Natural killer cell (primary cell): ENCODE data around the gene CA4. TPM values are rescaled to one million over a fixed set of nuclear protein-coding genes. Genes with fewer than 3 reads are reported as not detected.

Source experiments
- ATAC-seq, 3 donors: fragments of 150-1000 bp in 2 of 3; fragments of 200-7000 bp in 1 of 3; cut with Tn5 transposase; 1 replicate in 1 of 3; 2 replicates in 2 of 3; pipeline ENCODE4 v1.10.0; 2021; ENCODE audit warnings: mild to moderate bottlenecking in 2 of 3, moderate library complexity in 2 of 3
- DNase-seq, 2 donors: peaks; one replicate each; pipeline versions ENCODE4 v3.0.0 to v3.0.0-alpha.2; 2013 to 2021; ENCODE audit warnings: mixed read lengths in 1 of 2
- H3K27ac ChIP-seq: one replicate; pipeline ENCODE4 v1.5.1; 2013; ENCODE audit warnings: mild to moderate bottlenecking, low read length
- H3K27me3 ChIP-seq: one replicate; pipeline ENCODE4 v1.6.1; 2013; ENCODE audit warnings: low read length; ENCODE audit not compliant: control insufficient read depth, insufficient read depth
- H3K36me3 ChIP-seq: one replicate; pipeline ENCODE4 v1.6.1; 2013; ENCODE audit warnings: low read length; ENCODE audit not compliant: control insufficient read depth, insufficient read depth
- H3K4me1 ChIP-seq: one replicate; pipeline ENCODE4 v1.6.1; 2013; ENCODE audit warnings: low read length; ENCODE audit not compliant: control insufficient read depth, insufficient read depth
- H3K4me3 ChIP-seq: one replicate; pipeline ENCODE4 v1.5.1; 2013; ENCODE audit warnings: low read length
- H3K9me3 ChIP-seq: one replicate; pipeline ENCODE4 v1.6.1; 2013; ENCODE audit warnings: low read length; ENCODE audit not compliant: control insufficient read depth, insufficient read depth
- H3K27ac Mint-ChIP-seq, 2 donors: one replicate each; pipeline ENCODE4 v1.8.0; 2022; ENCODE audit warnings: mild to moderate bottlenecking in 2 of 2, mixed read lengths in 2 of 2, moderate library complexity in 1 of 2
- H3K27me3 Mint-ChIP-seq, 2 donors: one replicate each; pipeline ENCODE4 v1.8.0; 2022; ENCODE audit warnings: low read depth in 2 of 2, mixed read lengths in 2 of 2
- H3K36me3 Mint-ChIP-seq: one replicate; pipeline ENCODE4 v1.8.0; 2022; ENCODE audit warnings: mixed read lengths
- H3K4me1 Mint-ChIP-seq, 2 donors: one replicate each; pipeline ENCODE4 v1.8.0; 2022; ENCODE audit warnings: mixed read lengths in 2 of 2
- H3K4me3 Mint-ChIP-seq: one replicate; pipeline ENCODE4 v1.8.0; 2022; ENCODE audit warnings: mild to moderate bottlenecking, moderate library complexity, mixed read lengths
- H3K9me3 Mint-ChIP-seq, 2 donors: one replicate each; pipeline ENCODE4 v1.8.0; 2022; ENCODE audit warnings: mixed read lengths in 2 of 2
- WGBS: methylation state at CpG from one replicate; pipeline ENCODE4 v1.1.7; 2013; ENCODE audit warnings: missing lambda C conversion rate; ENCODE audit not compliant: insufficient coverage; 5-methylcytosine and 5-hydroxymethylcytosine counted together
- intact Hi-C: fragments of 100-400 bp; cut with micrococcal nuclease; formaldehyde crosslinking; loops from one replicate; pipeline ENCODE4 v1.14.2; 2022
- total RNA-seq, 4 donors: library from RNA; stranded (reverse); fragments of 120-200 nt in 1 of 4; gene quantifications; one replicate each; pipeline versions ENCODE4 v1.2.3 to v1.2.4, GENCODE V29; 2013 to 2022
- TF ChIP-seq, protein P1 (sequence below): fragments of 200-600 bp; IDR thresholded peaks from one replicate; pipeline ENCODE4 v1.8.0; 2022; ENCODE audit warnings: antibody characterized with exemption

Gene CA4
- total RNA-seq, 3 donors from 2014 or later (not counting 1 experiment from before 2014, with no cell fraction given): 1.3 TPM; not detected in 2

DNA sequence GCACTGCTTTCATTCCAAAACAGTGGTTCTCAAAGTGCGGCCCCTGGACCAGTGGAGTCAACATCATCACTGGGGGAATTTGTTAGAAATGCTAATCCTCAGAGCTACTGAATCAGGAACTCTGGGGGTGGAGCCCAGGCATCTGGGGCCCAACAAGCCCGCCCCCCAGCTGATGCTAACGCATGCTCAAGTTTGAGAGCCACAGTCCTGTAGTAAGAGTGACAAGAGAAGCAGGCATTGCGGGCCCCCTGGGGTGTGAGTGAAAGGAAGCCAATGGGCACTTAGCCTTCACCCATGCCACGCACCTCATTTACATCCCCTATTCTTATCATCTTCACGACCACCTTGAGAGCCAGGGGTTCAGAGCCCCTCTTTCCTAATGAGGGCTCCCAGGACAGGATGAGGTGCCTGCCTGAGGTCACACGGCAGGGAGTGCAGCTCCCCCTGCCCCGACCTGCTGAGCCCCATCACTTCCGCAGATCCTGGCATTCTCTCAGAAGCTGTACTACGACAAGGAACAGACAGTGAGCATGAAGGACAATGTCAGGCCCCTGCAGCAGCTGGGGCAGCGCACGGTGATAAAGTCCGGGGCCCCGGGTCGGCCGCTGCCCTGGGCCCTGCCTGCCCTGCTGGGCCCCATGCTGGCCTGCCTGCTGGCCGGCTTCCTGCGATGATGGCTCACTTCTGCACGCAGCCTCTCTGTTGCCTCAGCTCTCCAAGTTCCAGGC, 9.1 kb downstream of the CA4 start:
- intact Hi-C loops: no loop called here
- no peaks in the 10 kb centered on the region for H3K9me3 Mint-ChIP-seq
- DNase-seq (no peak), ATAC-seq (no peak)
- Histone ChIP-seq H3K36me3 (no peaks in the 10 kb centered on the region), H3K9me3 (no peaks in the 10 kb centered on the region), H3K4me3 (no peak overlapping the region), H3K4me1 (no peaks in the 10 kb centered on the region), H3K27ac (no peak overlapping the region), H3K27me3 (no peaks in the 10 kb centered on the region)
- no peak overlapping the region for H3K27ac Mint-ChIP-seq
- no peaks in the 10 kb centered on the region for H3K4me1 Mint-ChIP-seq
- H3K27me3 Mint-ChIP-seq: peaks cover 7 to 19% of the 10 kb centered on the region in 2 donors
- H3K4me3 Mint-ChIP-seq: no peak overlapping the region
- WGBS: 85% methylated on average over 19 of the region's 19 CpGs
- H3K36me3 Mint-ChIP-seq: no peaks in the 10 kb centered on the region
- TF ChIP-seq, protein P1, sequence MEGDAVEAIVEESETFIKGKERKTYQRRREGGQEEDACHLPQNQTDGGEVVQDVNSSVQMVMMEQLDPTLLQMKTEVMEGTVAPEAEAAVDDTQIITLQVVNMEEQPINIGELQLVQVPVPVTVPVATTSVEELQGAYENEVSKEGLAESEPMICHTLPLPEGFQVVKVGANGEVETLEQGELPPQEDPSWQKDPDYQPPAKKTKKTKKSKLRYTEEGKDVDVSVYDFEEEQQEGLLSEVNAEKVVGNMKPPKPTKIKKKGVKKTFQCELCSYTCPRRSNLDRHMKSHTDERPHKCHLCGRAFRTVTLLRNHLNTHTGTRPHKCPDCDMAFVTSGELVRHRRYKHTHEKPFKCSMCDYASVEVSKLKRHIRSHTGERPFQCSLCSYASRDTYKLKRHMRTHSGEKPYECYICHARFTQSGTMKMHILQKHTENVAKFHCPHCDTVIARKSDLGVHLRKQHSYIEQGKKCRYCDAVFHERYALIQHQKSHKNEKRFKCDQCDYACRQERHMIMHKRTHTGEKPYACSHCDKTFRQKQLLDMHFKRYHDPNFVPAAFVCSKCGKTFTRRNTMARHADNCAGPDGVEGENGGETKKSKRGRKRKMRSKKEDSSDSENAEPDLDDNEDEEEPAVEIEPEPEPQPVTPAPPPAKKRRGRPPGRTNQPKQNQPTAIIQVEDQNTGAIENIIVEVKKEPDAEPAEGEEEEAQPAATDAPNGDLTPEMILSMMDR: no peak

DNA sequence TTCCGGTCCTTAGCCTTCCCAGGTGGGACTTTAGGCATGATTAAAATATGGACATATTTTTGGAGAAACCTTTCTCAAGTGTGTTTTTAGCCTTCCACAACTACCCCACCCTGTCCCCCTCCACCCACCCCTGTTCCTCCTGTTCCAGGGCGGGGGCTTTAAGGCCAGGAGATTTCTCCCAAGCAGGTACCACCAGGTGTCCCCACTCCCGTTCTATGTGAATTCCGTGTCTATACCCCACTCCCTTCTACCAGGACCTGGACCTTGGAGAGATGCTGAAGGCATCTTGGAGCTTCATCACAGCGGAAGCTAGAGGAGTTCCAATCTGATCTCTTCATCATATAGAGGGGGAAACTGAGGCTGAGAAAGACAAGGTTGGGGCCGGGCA, 9.7 kb downstream of the CA4 start:
- Histone ChIP-seq H3K4me1 (no peaks in the 10 kb centered on the region), H3K9me3 (no peaks in the 10 kb centered on the region), H3K36me3 (no peaks in the 10 kb centered on the region), H3K27ac (no peak overlapping the region), H3K4me3 (no peak overlapping the region), H3K27me3 (no peaks in the 10 kb centered on the region)
- Mint-ChIP-seq H3K36me3 (no peaks in the 10 kb centered on the region), H3K9me3 (no peaks in the 10 kb centered on the region), H3K27ac (no peak overlapping the region), H3K27me3 (peaks cover 7 to 23% of the 10 kb centered on the region in 2 donors), H3K4me3 (no peak overlapping the region), H3K4me1 (no peaks in the 10 kb centered on the region)
- DNase-seq (no peak), ATAC-seq (no peak)
- intact Hi-C loops: no loop called here
- TF ChIP-seq, protein P1: no peak
- WGBS: 94% methylated on average over 5 of the region's 6 CpGs

DNA sequence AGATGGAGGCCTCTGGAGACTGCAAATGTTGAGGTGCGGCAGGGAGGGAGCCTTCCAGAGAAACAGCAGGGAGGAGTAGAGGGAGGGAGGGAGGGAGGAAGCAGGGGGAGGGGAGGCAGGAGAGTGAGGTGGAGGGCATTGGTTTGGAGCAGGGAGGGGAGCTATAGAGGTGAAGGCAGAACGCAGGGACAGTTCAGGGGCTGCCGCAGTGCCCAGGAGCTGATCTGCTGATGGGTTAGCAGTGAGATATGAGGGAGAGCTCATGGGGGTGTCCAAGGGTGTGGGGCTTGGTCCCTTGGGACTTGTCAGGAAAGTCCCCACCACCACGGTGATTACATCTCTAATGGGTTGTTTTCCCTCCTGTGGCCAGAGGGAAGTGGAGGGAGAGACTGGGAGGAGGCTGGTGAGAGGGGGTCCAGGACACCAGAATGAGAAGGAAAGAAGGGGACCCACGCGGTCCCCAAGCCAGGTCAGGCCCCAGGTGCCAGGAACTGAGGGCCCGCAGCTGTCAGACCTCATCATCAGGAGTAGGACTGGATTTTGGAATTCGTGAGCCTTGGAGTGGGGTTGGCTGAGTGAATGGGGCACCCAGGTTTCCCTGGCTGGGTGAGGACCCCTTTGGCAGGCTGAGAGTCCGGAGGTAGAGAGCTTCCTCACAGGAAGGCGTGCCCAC, 11.2 kb downstream of the CA4 start:
- whole genome bisulfite sequencing: 85% methylated on average over 10 of the region's 10 CpGs
- Mint-ChIP-seq H3K27me3 (peaks cover 12 to 23% of the 10 kb centered on the region in 2 donors), H3K36me3 (no peaks in the 10 kb centered on the region), H3K4me1 (no peaks in the 10 kb centered on the region), H3K9me3 (no peaks in the 10 kb centered on the region), H3K27ac (no peak overlapping the region), H3K4me3 (no peak overlapping the region)
- Histone ChIP-seq H3K27ac (no peak overlapping the region), H3K36me3 (no peaks in the 10 kb centered on the region), H3K27me3 (no peaks in the 10 kb centered on the region), H3K4me3 (no peak overlapping the region), H3K4me1 (no peaks in the 10 kb centered on the region), H3K9me3 (no peaks in the 10 kb centered on the region)
- intact Hi-C loops: no loop called here
- DNase-seq (no peak), ATAC-seq (no peak)
- TF ChIP-seq, protein P1: no peak
